Osteoblast (primary cell): ENCODE data around the gene MECP2. TPM values are rescaled to one million over a fixed set of nuclear protein-coding genes. Genes with fewer than 3 reads are reported as not detected.
A peak's percentile ranks its signal among the peaks of the same experiment; 100 is the strongest.
"Not testable (repeated sequence)": the region's sequence is repeated elsewhere in the genome, so short reads cannot be mapped to it uniquely, and the experiment has no call there.

ENCODE experiments used
- DNase-seq: peaks from one replicate; pipeline ENCODE4 v3.0.0; 2011; ENCODE audit warnings: low spot score, mixed read lengths; ENCODE audit not compliant: insufficient read length; ENCODE audit errors: missing footprints
- H2AFZ ChIP-seq: 2 replicates; pipeline ENCODE4 v1.6.0; 2011; ENCODE audit warnings: mild to moderate bottlenecking, low read length
- H3K27ac ChIP-seq: 2 replicates; pipeline ENCODE4 v1.5.1; 2011; ENCODE audit warnings: mild to moderate bottlenecking, low read depth, low read length, moderate library complexity
- H3K27me3 ChIP-seq: 2 replicates; pipeline ENCODE4 v1.6.0; 2012; ENCODE audit warnings: mild to moderate bottlenecking, control low read depth, inconsistent platforms, low read length, moderate library complexity; ENCODE audit not compliant: insufficient read depth
- H3K36me3 ChIP-seq: 2 replicates; pipeline ENCODE4 v1.5.1; 2011; ENCODE audit warnings: mild to moderate bottlenecking, low read length, control low read depth, moderate library complexity; ENCODE audit not compliant: insufficient read depth
- H3K4me1 ChIP-seq: 2 replicates; pipeline ENCODE4 v1.5.1; 2011; ENCODE audit warnings: mild to moderate bottlenecking, low read length, control low read depth, moderate library complexity; ENCODE audit not compliant: insufficient read depth
- H3K4me2 ChIP-seq: 2 replicates; pipeline ENCODE4 v1.6.0; 2011; ENCODE audit warnings: mild to moderate bottlenecking, low read length; ENCODE audit not compliant: insufficient read depth
- H3K4me3 ChIP-seq: fragments of 200-600 bp; sonication (generic); 3 replicates; pipeline ENCODE4 v1.5.1; 2012; ENCODE audit warnings: mild to moderate bottlenecking, low read length, inconsistent platforms; ENCODE audit not compliant: insufficient read depth
- H3K79me2 ChIP-seq: 2 replicates; pipeline ENCODE4 v1.6.0; 2012; ENCODE audit warnings: mild to moderate bottlenecking, low read length, control low read depth, inconsistent platforms; ENCODE audit not compliant: insufficient read depth
- H3K9me3 ChIP-seq: 2 replicates; pipeline ENCODE4 v1.5.1; 2011; ENCODE audit warnings: low read depth, low read length, control low read depth
- H4K20me1 ChIP-seq: 2 replicates; pipeline ENCODE4 v1.6.0; 2012; ENCODE audit warnings: mild to moderate bottlenecking, low read length, control low read depth; ENCODE audit not compliant: insufficient read depth
- total RNA-seq: library from RNA; depleted of rRNA; stranded (reverse); fragments of >200 nt; gene quantifications from 2 replicates; pipeline ENCODE4 v1.2.3, GENCODE V29; 2012
- TF ChIP-seq, protein P1 (sequence below): IDR thresholded peaks from 2 replicates; pipeline ENCODE4 v1.5.1; 2011; ENCODE audit warnings: mild to moderate bottlenecking, low read depth, low read length, moderate library complexity; ENCODE audit errors: extremely low read depth

Gene MECP2
- total RNA-seq, 1 donor = 31.1 TPM

- Histone ChIP-seq H2AFZ (no peak overlapping the region), H4K20me1 (no peaks in the 10 kb centered on the region), H3K36me3 (no peaks in the 10 kb centered on the region), H3K9me3 (no peaks in the 10 kb centered on the region), H3K4me1 (no peaks in the 10 kb centered on the region), H3K4me3 (no peak overlapping the region), H3K27ac (no peak overlapping the region), H3K79me2 (no peaks in the 10 kb centered on the region), H3K27me3 (peaks cover 11% of the 10 kb centered on the region), H3K4me2 (no peak overlapping the region)
- peak; percentile 30 for DNase-seq
- TF ChIP-seq, protein P1, sequence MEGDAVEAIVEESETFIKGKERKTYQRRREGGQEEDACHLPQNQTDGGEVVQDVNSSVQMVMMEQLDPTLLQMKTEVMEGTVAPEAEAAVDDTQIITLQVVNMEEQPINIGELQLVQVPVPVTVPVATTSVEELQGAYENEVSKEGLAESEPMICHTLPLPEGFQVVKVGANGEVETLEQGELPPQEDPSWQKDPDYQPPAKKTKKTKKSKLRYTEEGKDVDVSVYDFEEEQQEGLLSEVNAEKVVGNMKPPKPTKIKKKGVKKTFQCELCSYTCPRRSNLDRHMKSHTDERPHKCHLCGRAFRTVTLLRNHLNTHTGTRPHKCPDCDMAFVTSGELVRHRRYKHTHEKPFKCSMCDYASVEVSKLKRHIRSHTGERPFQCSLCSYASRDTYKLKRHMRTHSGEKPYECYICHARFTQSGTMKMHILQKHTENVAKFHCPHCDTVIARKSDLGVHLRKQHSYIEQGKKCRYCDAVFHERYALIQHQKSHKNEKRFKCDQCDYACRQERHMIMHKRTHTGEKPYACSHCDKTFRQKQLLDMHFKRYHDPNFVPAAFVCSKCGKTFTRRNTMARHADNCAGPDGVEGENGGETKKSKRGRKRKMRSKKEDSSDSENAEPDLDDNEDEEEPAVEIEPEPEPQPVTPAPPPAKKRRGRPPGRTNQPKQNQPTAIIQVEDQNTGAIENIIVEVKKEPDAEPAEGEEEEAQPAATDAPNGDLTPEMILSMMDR = no peak
These were observed 102.0 kb downstream of the MECP2 start for GRCh38 chrX:153995504-153995903.

GRCh38 chrX:153994398-153994797, 103.1 kb downstream of the MECP2 start:
- H3K27me3 ChIP-seq = peaks cover 11% of the 10 kb centered on the region
- not testable (repeated sequence) for H3K9me3 ChIP-seq, H3K4me1 ChIP-seq, H4K20me1 ChIP-seq, H2AFZ ChIP-seq, H3K79me2 ChIP-seq, H3K4me3 ChIP-seq, H3K4me2 ChIP-seq, H3K36me3 ChIP-seq, H3K27ac ChIP-seq
- DNase-seq = peak; percentile 45

- H3K36me3 ChIP-seq = no peaks in the 10 kb centered on the region
- TF ChIP-seq, protein P1 = no peak
These were observed 103.5 kb downstream of the MECP2 start for GRCh38 chrX:153993978-153994377.

DNA sequence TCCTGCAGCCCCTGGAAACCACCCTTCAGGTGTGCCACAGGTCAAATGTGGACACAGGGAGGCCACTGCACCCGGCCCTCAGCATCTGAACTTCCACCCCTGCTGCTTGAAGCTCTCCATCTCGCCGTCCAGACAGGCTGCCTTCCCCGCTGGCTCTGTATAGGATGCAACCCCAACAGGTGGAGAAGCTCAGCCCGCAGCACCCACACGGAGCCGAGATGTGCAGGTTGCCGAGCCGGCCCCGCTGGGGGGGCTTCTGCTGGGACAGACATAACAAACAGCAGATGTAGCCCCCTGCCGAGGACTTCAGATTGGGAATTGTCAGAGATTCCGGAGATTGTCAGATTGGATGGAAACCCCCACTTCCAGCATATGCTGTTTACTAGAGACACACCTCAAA, 104.4 kb downstream of the MECP2 start:
- Histone ChIP-seq H3K4me1 (no peaks in the 10 kb centered on the region), H3K36me3 (no peaks in the 10 kb centered on the region), H3K4me2 (no peak overlapping the region), H3K9me3 (no peaks in the 10 kb centered on the region), H3K79me2 (no peaks in the 10 kb centered on the region), H3K27ac (no peak overlapping the region), H3K27me3 (peaks cover 10% of the 10 kb centered on the region), H2AFZ (no peak overlapping the region), H3K4me3 (no peak overlapping the region), H4K20me1 (no peaks in the 10 kb centered on the region)
- TF ChIP-seq, protein P1 = no peak
- peak; percentile 10 for DNase-seq

More at GRCh38 chrX:153993978-153994377, 103.5 kb downstream of the MECP2 start:
- Histone ChIP-seq H4K20me1 (no peaks in the 10 kb centered on the region), H3K27me3 (peaks cover 11% of the 10 kb centered on the region), H2AFZ (no peak overlapping the region), H3K27ac (no peak overlapping the region), H3K4me1 (no peaks in the 10 kb centered on the region), H3K4me2 (no peak overlapping the region), H3K79me2 (no peaks in the 10 kb centered on the region), H3K9me3 (no peaks in the 10 kb centered on the region), H3K4me3 (no peak overlapping the region)
- DNase-seq = peak; percentile 14
